ENCODE data around the gene ZBTB7C.

DNA sequence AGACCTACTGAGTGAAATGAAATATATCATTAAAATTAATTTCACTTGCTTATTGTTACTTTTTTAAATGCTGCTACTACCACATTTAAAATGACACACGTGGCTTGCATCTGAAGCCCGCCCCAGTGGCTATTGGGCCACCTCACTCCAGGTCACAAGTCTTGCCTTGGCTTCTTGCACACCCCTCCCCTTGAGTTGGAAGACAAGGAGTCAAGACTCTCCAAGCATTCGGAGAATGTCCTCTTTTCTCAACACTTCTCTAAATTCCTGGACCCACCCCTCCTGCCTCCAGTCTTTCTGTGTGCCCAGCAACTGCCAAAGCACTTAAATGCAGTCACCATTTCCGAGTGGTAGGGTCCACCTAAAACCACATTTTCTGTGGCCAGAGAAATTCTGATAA, 73.4 kb downstream of the ZBTB7C start:
- TF ChIP-seq POLR2A (IDR thresholded peaks at IDR 0.05), result no peak
- TF ChIP-seq, protein P1, sequence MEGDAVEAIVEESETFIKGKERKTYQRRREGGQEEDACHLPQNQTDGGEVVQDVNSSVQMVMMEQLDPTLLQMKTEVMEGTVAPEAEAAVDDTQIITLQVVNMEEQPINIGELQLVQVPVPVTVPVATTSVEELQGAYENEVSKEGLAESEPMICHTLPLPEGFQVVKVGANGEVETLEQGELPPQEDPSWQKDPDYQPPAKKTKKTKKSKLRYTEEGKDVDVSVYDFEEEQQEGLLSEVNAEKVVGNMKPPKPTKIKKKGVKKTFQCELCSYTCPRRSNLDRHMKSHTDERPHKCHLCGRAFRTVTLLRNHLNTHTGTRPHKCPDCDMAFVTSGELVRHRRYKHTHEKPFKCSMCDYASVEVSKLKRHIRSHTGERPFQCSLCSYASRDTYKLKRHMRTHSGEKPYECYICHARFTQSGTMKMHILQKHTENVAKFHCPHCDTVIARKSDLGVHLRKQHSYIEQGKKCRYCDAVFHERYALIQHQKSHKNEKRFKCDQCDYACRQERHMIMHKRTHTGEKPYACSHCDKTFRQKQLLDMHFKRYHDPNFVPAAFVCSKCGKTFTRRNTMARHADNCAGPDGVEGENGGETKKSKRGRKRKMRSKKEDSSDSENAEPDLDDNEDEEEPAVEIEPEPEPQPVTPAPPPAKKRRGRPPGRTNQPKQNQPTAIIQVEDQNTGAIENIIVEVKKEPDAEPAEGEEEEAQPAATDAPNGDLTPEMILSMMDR (IDR thresholded peaks at IDR 0.05), result no peak
- no peak for TF ChIP-seq POLR2AphosphoS5 (IDR thresholded peaks at IDR 0.05)
